K562 (cell line): ENCODE results near the gene SOX18.

Source experiments
- ATF1 ChIP-seq, 2 experiments: fragments of 450-650 bp in 1 of 2; IDR thresholded peaks; 2 replicates each; pipeline ENCODE4 v1.6.1; 2016; ENCODE audit warnings: missing compliant biosample characterization in 1 of 2, missing genetic modification characterization in 1 of 2
- CC2D1A ChIP-seq: fragments of 450-650 bp; IDR thresholded peaks from 2 replicates; pipeline ENCODE4 v1.6.1; 2017; ENCODE audit warnings: mild to moderate bottlenecking
- DPF2 ChIP-seq: fragments of 450-650 bp; IDR thresholded peaks from 2 replicates; pipeline ENCODE4 v1.6.1; 2016
- ELF4 ChIP-seq: fragments of 450-650 bp; formaldehyde crosslinking; IDR thresholded peaks from 2 replicates; pipeline ENCODE4 v1.4.0; 2022; ENCODE audit warnings: missing genetic modification characterization
- MNT ChIP-seq, 2 experiments: fragments of 450-650 bp; conservative IDR thresholded peaks; 2 replicates each; pipeline ENCODE4 v1.6.1; 2017; ENCODE audit warnings: mild to moderate bottlenecking in 2 of 2, moderate library complexity in 2 of 2
- MTF1 ChIP-seq: fragments of 250-450 bp; sonication (Bioruptor Pico); IDR thresholded peaks from 2 replicates; pipeline ENCODE4 v1.9.0; 2021; ENCODE audit warnings: moderate library complexity, mild to moderate bottlenecking, inconsistent platforms, borderline replicate concordance
- MYC ChIP-seq, 2 experiments: fragments of 250-450 bp in 1 of 2; sonication (Bioruptor Pico) in 1 of 2; IDR thresholded peaks; 2 replicates each; pipeline versions ENCODE4 v1.5.1 to v1.6.1; 2012 to 2021; ENCODE audit warnings: low read depth in 2 of 2, borderline replicate concordance in 1 of 2, improper control_type of control experiment in 1 of 2, low read length in 1 of 2, mild to moderate bottlenecking in 1 of 2, moderate library complexity in 1 of 2
- USF1 ChIP-seq: sonication (generic); formaldehyde crosslinking; IDR thresholded peaks from 2 replicates; pipeline ENCODE4 v1.9.0; 2022; ENCODE audit warnings: mild to moderate bottlenecking, missing genetic modification reagents
- ZNF274 ChIP-seq: IDR thresholded peaks from 2 replicates; pipeline ENCODE4 v1.6.1; 2011; ENCODE audit warnings: low read depth, mild to moderate bottlenecking, low read length, moderate library complexity, borderline replicate concordance
- ZNF277 ChIP-seq: fragments of 250-450 bp; sonication (Bioruptor Pico); IDR thresholded peaks from 2 replicates; pipeline ENCODE4 v1.8.0; 2022; ENCODE audit warnings: inconsistent platforms, mild to moderate bottlenecking, moderate library complexity, borderline replicate concordance

GRCh38 chr20:64065062-64065973 lies 15.9 kb upstream of the SOX18 start:
- TF ChIP-seq ELF4 (CRISPR knock-in tag) (no peak), DPF2 (no peak), ZNF277 (no peak), USF1 (CRISPR knock-in tag) (no peak), MNT (conservative IDR thresholded peaks at IDR 0.05) (no peak), CC2D1A (no peak), MYC (IDR thresholded peaks at IDR 0.05; ENCODE audit: low read depth, low read length) (no peak), MYC (CRISPR knock-in tag; IDR thresholded peaks at IDR 0.05; ENCODE audit: borderline replicate concordance, low read depth) (no peak), ATF1 (CRISPR knock-in tag; IDR thresholded peaks at IDR 0.05) (no peak), ATF1 (tag; IDR thresholded peaks at IDR 0.05) (no peak), MTF1 (CRISPR knock-in tag) (no peak), ZNF274 (no peak)
